Stimulated activated CD4-positive, alpha-beta T cell treated with anti-CD3 and anti-CD28 coated beads, Interleukin-15, amount 100 ng/mL, for 48 hours (primary cell): ENCODE results near the gene UCN3.
"Not testable (repeated sequence)": the region's sequence is repeated elsewhere in the genome, so short reads cannot be mapped to it uniquely, and the experiment has no call there.

Source experiments
- DNase-seq, 2 donors: peaks; one replicate each; pipeline ENCODE4 v3.0.0-alpha.2; 2020; ENCODE audit warnings: low read depth in 2 of 2

UCN3 gene

GRCh38 chr10:5406918-5407317, 42.2 kb downstream of the UCN3 start:
- DNase-seq: no peak

GRCh38 chr10:5410787-5411186, 46.0 kb downstream of the UCN3 start:
- DNase-seq: not testable (repeated sequence)

- DNase-seq: no peak
Observed at GRCh38 chr10:5411941-5412276, 47.1 kb downstream of the UCN3 start.

GRCh38 chr10:5412277-5412941, 47.6 kb downstream of the UCN3 start, which contains the start of gene NET1:
Gene NET1, plus strand, starts transcription at chr10:5412557. Its CDS starts 136 bp downstream, at chr10:5412693.
- DNase-seq: peak; percentile 44 to 70

GRCh38 chr10:5413012-5413938, 48.5 kb downstream of the UCN3 start:
- DNase-seq: no peak

- DNase-seq: no peak
Observed at GRCh38 chr10:5416981-5417380, 52.2 kb downstream of the UCN3 start.

- DNase-seq: no peak
Observed at GRCh38 chr10:5418584-5418983, 53.8 kb downstream of the UCN3 start.

- DNase-seq: no peak
Observed at GRCh38 chr10:5419466-5420094, 54.8 kb downstream of the UCN3 start.

GRCh38 chr10:5423771-5424170, 59.0 kb downstream of the UCN3 start:
- no peak for DNase-seq
